ENCODE data around the gene DOCK3. TPM values are rescaled to one million over a fixed set of nuclear protein-coding genes. Genes with fewer than 3 reads are reported as not detected.

DOCK3 gene
- total and polyA plus RNA-seq, 10 of the 15 experiments (the other 5 are each of a cell fraction or from before 2014, with no cell fraction given), result 0.02 to 0.52 (median 0.04) TPM; not detected in 5

- ChIA-PET RAD21 (ENCODE audit: unreplicated experiment) (no interaction called here), POLR2A (no interaction called here), SMC1A (ENCODE audit: uncharacterized antibody, unreplicated experiment) (no interaction called here), CTCF (no interaction called here)
- H3K27me3 ChIP-seq (replicated peaks in 1 of 2; ENCODE audit: control insufficient read depth in 2 of 2, insufficient read depth in 2 of 2, low read length in 1 of 2), result no peaks in the 10 kb centered on the region; a peak in 1 of 4 replicates
- ATAC-seq (no peak), DNase-seq (ENCODE audit: low read depth, low spot score) (no peak), FAIRE-seq (no peak)
- 44% methylated on average over 3 of the region's 3 CpGs for WGBS (ENCODE audit: insufficient coverage, insufficient replicate concordance, low lambda C conversion rate, missing lambda C conversion rate)
- H3K4me1 ChIP-seq (ENCODE audit: control insufficient read depth, insufficient read depth, low read length), result no peaks in the 10 kb centered on the region
- no peak for TF ChIP-seq ATF7 (IDR thresholded peaks at IDR 0.05; ENCODE audit: low read depth)
- no peak for TF ChIP-seq CHD1 (IDR thresholded peaks at IDR 0.05; ENCODE audit: low read depth, low read length)
- TF ChIP-seq HDAC2 (IDR thresholded peaks at IDR 0.05), result no peak
- H3K27ac ChIP-seq (ENCODE audit: control insufficient read depth, insufficient read depth), result no peak overlapping the region
- BruUV-seq (replicated peaks), result no TSS peak
- H3K36me3 ChIP-seq (ENCODE audit: control insufficient read depth in 2 of 2, insufficient read depth in 2 of 2, low read length in 1 of 2), result no peaks in the 10 kb centered on the region
- H3K4me3 ChIP-seq, result no peak overlapping the region
- no peak overlapping the region for H3K9ac ChIP-seq (ENCODE audit: control insufficient read depth, insufficient read depth, low read length)
- in situ Hi-C loops (cut with MboI), result no loop called here
- no peaks in the 10 kb centered on the region for H4K20me1 ChIP-seq (ENCODE audit: control insufficient read depth, insufficient read depth)
- no peaks in the 10 kb centered on the region for H3K9me3 ChIP-seq (replicated peaks; ENCODE audit: control insufficient read depth, insufficient read depth, low read length)
- H2AFZ ChIP-seq (ENCODE audit: control insufficient read depth, low read depth, low read length), result no peak overlapping the region
- intact Hi-C loops (cut with micrococcal nuclease; ENCODE audit: unreplicated experiment), result no loop called here
- no peaks in the 10 kb centered on the region for H3K79me2 ChIP-seq (ENCODE audit: control insufficient read depth, insufficient read depth, low read length)
- H3K4me2 ChIP-seq (ENCODE audit: control insufficient read depth, insufficient read depth), result no peak overlapping the region
These were observed 663.9 kb downstream of the DOCK3 start for GRCh38 chr3:51338632-51339031.

- WGBS (ENCODE audit: insufficient coverage, insufficient replicate concordance, low lambda C conversion rate, missing lambda C conversion rate), result 6% methylated on average over 4 of the region's 4 CpGs
- BruUV-seq (replicated peaks), result no TSS peak
- no peak for FAIRE-seq
- no peak for ATAC-seq
- no peaks in the 10 kb centered on the region for H3K4me1 ChIP-seq (ENCODE audit: control insufficient read depth, insufficient read depth, low read length)
- H3K79me2 ChIP-seq (ENCODE audit: control insufficient read depth, insufficient read depth, low read length), result no peaks in the 10 kb centered on the region
- ChIA-PET POLR2A (no interaction called here), CTCF (no interaction called here), RAD21 (ENCODE audit: unreplicated experiment) (no interaction called here), SMC1A (ENCODE audit: uncharacterized antibody, unreplicated experiment) (no interaction called here)
- DNase-seq (ENCODE audit: low read depth, low spot score), result no peak
- no peaks in the 10 kb centered on the region; a peak in 1 of 4 replicates for H3K27me3 ChIP-seq (replicated peaks in 1 of 2; ENCODE audit: control insufficient read depth in 2 of 2, insufficient read depth in 2 of 2, low read length in 1 of 2)
- no peaks in the 10 kb centered on the region for H3K36me3 ChIP-seq (ENCODE audit: control insufficient read depth in 2 of 2, insufficient read depth in 2 of 2, low read length in 1 of 2)
- intact Hi-C loops (cut with micrococcal nuclease; ENCODE audit: unreplicated experiment), result no loop called here
- H3K9me3 ChIP-seq (replicated peaks; ENCODE audit: control insufficient read depth, insufficient read depth, low read length), result no peaks in the 10 kb centered on the region
- in situ Hi-C loops (cut with MboI), result no loop called here
- no peak overlapping the region for H2AFZ ChIP-seq (ENCODE audit: control insufficient read depth, low read depth, low read length)
- no peak overlapping the region for H3K4me3 ChIP-seq
- H3K9ac ChIP-seq (ENCODE audit: control insufficient read depth, insufficient read depth, low read length), result no peak overlapping the region
- no peak overlapping the region for H3K27ac ChIP-seq (ENCODE audit: control insufficient read depth, insufficient read depth)
- H3K4me2 ChIP-seq (ENCODE audit: control insufficient read depth, insufficient read depth), result no peak overlapping the region
- no peaks in the 10 kb centered on the region for H4K20me1 ChIP-seq (ENCODE audit: control insufficient read depth, insufficient read depth)
- TF ChIP-seq ATF7 (IDR thresholded peaks at IDR 0.05; ENCODE audit: low read depth), result no peak
- no peak for TF ChIP-seq SUZ12 (IDR thresholded peaks at IDR 0.05; ENCODE audit: unreplicated experiment)
- no peak for TF ChIP-seq YY1 (IDR thresholded peaks at IDR 0.05; ENCODE audit: low read depth, low read length)
- no peak for TF ChIP-seq KDM1A (IDR thresholded peaks at IDR 0.05; ENCODE audit: borderline replicate concordance)
- TF ChIP-seq CHD2 (IDR thresholded peaks at IDR 0.05; ENCODE audit: borderline replicate concordance, low read depth, low read length), result no peak
- no peak for TF ChIP-seq RBBP5 (conservative IDR thresholded peaks at IDR 0.05)
- no peak for TF ChIP-seq MYC (IDR thresholded peaks at IDR 0.05; ENCODE audit: insufficient read depth, insufficient read length, insufficient replicate concordance, low read length, severe bottlenecking)
- TF ChIP-seq E4F1 (IDR thresholded peaks at IDR 0.05; ENCODE audit: borderline replicate concordance, partially characterized antibody), result no peak
- TF ChIP-seq CBX3 (IDR thresholded peaks at IDR 0.05; ENCODE audit: borderline replicate concordance, low read depth), result no peak
- TF ChIP-seq ASH2L (IDR thresholded peaks at IDR 0.05; ENCODE audit: borderline replicate concordance, low read depth), result no peak
These were observed 665.5 kb downstream of the DOCK3 start for GRCh38 chr3:51340013-51340829.
